GM19324 (cell line): ENCODE data around the gene VCAM1.

Experiments
- ATAC-seq: cut with Tn5 transposase; IDR thresholded peaks from one replicate; pipeline ENCODE4 v1.9.1; 2021; ENCODE audit warnings: mild to moderate bottlenecking, moderate library complexity; ENCODE audit not compliant: unreplicated experiment, low FRiP score

The VCAM1 gene

DNA sequence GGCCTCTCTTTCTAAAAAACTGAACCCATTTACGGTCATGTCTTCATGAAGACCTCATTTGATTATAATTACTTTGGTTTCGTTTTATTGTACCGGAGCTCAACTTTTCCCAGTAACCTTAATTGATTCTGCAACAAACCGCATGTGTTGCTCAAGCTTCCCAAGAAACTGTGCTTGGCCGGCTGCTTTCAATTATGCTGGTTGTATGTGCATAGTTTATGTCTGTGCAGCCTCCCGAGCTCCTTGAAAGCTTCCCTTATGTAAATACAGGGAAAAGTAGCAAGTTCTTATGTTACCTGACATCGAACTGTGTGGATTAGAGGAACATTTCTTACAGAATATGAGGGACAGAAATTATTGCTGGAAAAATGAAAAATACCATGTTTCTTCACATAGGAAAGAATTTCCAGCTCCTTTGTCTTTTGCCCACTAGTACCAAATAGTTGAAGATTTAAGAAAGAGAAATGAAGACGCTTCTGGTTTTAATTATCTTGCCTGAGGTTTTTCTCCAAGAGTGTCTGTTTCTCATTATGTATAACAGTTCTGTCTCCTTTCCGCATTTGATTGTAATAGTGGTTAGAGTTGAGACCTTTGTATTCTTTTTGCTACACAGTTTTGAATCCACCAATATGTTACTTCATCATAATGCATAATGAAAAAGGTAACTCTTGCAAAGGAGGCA, 2.1 kb downstream of the VCAM1 start:
- ATAC-seq, result no peak

DNA sequence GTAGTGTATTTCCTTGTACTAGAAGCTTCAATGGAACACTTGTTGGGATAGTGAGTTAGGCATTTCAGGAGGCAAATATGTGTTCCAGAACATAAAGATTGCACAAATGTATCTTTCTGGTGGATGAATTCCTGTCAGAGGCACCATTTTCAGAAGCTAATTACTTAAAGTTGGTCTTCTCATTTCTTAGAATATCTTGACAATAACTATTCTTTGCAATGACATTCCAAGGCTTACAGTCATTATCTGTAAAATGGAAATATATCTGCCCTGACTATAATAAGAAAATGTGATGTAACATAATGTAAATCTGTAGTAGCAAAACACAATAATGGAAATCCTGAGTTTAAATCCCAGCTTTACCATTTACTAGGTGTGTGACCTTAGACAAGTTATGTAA, 2.7 kb downstream of the VCAM1 start:
- no peak for ATAC-seq

DNA sequence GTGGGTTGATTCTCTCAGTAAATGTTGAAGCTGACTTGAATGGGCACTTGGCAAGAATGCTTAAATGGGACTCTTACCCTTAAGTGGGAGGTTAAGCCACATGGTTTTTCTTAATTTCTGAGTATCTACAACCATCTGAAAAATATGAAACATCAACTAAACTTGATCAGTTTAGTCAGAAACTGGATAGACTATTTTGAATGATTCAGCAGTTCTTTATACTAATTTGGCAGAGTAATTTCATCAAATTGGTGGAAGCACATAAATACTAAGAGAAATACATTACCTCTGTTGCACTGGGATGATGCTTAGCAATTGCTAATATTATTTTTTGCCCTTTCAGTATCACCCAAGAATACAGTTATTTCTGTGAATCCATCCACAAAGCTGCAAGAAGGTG, 4.7 kb downstream of the VCAM1 start:
- no peak for ATAC-seq

DNA sequence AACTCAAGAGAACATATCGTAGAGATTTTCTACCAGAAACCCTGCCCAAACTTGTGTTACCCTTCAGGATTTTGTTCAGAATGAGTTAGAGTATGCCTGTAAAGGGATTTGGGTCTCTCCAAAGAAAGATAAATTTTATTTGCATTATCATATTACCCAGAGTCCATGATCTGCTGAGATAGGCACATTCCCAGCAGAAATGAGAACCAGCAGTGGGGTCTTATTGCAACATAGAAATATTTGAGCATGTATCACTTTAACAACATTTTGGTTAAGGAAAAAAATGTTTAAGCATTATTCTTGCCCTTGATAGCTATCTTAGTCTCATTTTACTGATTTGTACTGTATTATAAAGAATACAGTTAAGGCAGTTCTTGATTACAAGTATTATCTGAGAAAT, 10.6 kb downstream of the VCAM1 start:
- no peak for ATAC-seq

DNA sequence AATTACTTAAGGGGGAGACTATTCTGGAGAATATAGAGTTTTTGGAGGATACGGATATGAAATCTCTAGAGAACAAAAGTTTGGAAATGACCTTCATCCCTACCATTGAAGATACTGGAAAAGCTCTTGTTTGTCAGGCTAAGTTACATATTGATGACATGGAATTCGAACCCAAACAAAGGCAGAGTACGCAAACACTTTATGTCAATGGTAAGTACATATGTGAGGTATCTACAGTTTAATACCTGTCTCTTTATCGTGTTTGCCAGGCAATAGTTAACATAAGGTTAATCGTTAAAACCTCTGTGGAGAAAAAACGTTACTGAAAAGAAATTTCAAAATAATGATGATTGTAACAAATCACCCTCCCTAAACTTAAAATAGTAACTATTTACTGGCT, 11.8 kb downstream of the VCAM1 start:
- ATAC-seq, result no peak

DNA sequence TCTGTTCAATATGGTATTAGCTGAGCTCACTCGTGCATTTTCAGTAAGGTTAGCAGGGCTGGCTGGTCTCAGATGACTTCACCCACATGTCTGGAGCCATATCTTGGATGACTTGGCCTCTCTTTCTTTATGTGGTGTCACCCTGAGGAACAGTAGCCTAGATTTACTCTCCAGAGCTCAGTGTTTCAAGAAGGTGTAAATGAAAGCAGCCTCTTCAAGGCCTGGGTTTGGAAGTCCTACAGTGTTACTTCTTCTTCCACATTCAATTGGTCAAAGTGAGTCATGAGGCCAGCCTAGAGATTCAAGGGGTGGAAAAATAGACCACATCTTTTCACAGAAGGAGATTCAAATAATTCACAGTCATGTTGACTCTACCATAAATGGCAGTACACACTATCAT, 12.2 kb downstream of the VCAM1 start:
- no peak for ATAC-seq

DNA sequence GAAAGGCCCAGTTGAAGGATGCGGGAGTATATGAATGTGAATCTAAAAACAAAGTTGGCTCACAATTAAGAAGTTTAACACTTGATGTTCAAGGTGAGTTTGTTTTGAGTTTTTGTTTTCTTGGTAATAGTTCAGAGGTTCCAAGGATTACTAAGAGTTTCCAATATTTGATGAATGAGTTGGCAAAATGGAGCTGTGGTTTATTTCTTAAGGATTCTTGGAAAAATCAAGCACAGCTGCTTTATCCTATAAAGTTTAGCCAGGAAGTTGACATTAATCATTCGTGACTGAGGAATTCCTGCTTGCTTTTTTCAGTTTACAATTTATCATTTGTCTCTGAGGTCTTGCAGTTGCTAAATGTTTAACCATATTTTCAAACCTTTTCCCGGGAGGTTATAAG, 15.1 kb downstream of the VCAM1 start:
- no peak for ATAC-seq

DNA sequence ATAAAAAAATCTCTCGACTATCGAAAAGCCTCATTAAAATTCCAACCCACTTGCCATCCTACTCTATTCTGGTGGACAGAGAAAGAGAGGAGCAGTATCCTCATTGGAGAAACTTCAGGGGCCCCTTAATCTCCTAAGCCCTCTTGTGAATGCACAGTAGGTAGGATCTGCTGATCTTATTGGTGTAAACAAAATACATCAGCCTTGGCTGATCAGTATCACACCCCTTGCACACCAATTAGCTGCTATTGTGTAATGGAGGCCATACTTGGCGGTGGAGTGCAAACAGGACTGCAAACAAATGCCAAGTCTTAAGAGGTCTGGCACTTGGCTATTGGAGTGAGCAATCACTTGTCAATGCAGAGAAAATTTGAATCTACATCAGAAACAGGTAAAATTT, 15.7 kb downstream of the VCAM1 start:
- no peak for ATAC-seq

DNA sequence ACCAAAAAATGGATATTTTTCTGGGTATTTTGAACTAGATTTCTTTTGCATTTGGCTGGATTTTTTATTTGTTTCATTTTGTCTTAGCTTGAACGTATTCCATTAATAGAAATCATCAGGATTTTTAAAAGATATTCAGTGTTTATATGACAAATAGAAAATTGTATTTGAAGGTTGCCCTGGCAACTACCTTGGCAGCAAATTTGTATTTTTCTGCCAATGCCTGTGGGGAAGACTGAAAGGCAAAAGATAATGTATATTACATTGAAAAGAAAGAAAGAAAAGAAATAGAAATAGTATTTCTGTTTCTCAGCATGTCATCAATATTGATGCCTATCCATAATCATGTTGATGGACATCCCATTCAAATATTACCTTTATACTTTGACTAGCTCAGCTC, 16.8 kb downstream of the VCAM1 start:
- ATAC-seq, result no peak

DNA sequence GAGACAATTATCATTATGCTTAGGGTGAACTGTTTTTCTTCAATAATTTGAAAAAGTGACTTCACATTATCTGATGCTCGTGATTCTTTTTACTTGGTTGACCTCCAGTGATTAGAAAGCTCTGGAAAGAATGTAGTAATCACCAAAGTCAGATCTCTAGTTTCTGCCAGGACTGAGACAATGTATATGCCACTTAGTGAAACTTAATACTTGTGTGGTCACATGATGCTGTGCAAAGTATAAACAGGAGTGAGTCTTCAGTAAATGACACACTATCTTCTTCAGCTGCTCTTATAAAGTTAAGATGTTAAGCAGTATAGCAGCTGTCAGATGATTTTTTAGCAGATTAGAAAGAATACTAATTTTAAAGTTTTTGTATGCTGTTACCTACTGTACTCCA, 17.2 kb downstream of the VCAM1 start:
- no peak for ATAC-seq

DNA sequence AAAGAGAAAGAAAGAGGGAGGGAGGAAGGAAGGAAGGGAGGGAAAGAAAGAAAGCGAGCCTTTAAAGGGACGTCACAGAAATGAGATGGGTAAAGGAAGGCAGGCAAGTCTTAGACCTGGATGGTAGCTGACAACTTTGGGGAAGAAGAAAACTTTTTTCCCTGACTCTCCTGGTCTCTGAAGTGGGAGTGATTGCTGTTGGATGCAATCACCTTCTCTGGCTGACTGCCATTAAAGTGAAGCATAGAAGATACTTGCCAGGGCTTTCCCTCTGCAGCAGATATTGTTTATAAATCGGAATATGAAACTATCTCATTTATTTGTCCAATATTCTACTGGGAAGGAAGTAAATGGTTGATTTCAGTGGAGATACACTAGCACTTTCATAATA, 27.0 kb downstream of the VCAM1 start:
- no peak for ATAC-seq

DNA sequence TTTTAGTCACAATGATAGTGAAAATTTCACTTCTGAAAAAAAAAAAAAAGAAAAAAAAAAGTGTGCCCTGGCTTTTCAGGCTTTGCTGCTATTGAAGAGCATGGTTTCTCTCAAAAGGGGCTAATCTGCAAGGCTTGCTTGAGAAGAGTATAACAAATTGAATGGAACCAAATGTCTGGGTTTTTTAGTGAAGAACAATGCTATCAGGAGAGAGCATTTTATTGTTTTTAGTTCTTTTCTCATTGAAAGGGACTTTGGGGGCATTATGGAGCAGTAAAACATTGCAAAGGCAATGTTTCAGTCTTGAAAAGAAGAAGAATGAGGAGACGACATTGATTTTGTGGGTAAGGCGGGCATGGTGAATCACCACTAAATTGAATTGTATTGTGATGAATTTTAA, 28.2 kb downstream of the VCAM1 start:
- no peak for ATAC-seq

DNA sequence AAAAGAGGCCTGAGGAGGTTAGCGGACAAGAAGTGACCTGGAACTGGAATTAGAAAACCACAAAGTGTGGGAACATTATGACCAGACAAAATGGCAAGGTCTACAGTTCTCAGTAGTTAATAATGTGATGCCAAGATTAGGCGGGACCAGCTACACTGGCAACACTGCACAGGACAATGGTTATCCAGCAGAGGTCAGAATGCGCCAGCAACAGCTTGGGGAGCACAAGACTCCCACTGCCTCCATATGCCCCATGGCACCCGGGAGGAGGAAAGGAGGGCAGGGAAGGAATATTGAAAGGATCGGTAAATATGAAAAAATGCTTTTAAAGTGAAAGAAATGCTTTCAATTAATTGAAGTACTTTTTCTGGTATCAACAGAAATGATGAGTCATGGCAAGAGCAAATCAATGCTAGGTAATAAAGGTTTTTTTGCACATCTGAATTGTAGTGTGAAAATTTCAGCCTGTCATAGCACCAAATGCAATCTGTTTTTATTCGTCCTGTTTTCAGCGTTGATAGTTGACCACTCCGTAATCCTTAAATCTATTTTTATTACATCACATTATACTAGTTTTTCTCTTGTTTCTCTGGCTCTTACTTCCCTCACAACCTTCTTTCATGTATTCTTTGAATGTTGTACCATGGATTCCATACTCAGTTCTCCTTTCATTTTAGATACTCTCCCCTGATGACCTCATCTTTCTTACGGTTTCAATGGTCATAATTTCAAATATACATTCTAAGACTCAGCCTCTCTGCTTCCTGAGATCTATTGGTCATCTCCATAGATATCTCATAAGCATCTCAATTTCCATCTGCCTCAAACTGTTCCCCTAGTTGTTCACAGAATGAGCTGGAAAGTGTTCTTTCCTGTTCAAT, 30.7 kb downstream of the VCAM1 start:
- no peak for ATAC-seq

DNA sequence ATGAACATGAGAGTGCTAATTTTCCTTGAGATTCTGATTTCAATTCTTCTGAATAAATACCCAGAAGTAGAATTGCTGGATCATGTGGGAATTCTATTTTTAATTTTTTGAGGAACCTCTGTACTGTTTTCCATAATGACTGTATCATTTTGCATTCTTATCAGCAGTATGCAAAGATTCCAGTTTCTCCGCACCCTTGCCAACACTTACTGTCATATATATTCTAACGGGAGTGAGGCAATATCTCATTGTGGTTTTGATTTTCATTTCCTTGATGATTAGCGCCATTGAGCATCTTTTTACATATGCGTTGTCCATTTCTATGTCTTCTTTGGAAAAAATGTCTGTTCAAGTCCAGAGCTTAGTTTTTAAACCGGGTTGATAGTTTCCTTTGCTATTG, 33.2 kb downstream of the VCAM1 start:
- no peak for ATAC-seq

DNA sequence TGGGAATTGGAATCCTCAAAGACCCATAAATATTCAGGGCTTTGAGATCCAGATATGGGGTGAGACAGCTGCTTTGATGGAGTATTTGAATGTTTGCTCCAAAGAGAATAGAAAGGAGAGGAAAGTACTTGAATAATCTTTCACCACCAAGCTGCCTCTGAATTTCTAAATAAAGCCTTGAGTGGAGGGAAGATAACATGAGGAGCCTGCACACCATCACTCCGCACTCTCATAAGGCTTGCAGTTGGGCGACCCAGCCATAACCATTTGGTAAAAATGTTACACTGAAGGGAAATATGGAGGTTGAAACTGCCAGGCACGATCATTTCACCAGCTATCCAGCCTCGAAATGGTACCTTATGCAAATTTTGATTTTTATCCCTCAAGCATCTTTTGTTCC, 38.4 kb downstream of the VCAM1 start:
- no peak for ATAC-seq

DNA sequence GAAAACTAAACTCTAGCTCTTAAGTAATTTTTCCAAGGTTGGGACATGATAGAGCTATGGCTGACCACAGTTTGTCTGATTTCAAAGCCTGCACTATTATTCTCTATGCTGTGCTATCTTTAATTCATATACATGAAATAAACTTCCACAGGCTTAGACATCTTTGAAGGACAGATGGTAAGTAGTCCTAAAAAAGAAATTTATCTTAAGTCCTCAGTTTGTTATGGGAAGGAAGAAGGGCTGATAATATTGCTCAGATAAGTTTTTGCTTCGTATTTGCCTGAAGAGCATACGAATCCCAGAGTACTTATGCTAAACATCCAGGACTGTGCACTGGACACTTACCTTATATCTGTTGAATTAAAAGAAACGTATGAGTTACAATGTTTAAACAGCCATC, 39.6 kb downstream of the VCAM1 start:
- ATAC-seq, result no peak

DNA sequence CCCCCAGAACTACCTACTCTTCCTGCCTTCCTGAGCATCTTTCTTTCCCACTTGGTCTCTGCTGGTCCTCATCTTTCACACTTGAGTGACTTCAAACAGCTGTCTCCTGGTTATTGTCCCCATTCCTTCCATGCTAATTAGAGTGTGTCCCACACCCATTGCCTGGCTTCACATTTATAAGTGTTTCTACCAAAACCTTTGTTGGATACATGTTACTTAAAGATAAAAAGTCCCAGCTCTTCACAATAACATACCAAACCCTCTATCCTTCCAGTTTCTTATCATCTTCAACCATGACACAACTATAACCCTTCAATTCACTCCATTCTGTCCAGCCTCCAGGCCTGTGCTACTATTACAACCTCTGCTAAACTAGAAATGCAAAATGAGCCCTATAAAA, 41.0 kb downstream of the VCAM1 start:
- ATAC-seq, result no peak

DNA sequence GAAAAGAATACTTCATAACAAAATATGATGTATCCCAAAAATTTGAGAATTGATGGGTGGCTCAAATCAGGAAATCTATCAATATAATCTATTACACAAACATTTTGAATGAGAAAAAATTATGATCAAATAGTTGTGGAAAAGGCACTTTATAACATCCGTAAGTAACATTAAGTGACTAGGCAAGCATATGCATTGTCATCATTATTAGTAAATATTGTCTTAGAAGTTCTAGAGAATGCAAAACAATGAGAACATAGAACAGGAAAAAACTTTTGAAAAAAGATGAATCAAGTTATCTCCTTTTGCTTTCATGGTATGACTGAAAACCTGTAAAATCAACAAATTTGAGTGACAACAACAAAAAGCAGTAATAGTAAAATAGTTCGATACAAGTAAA, 42.9 kb downstream of the VCAM1 start:
- no peak for ATAC-seq

DNA sequence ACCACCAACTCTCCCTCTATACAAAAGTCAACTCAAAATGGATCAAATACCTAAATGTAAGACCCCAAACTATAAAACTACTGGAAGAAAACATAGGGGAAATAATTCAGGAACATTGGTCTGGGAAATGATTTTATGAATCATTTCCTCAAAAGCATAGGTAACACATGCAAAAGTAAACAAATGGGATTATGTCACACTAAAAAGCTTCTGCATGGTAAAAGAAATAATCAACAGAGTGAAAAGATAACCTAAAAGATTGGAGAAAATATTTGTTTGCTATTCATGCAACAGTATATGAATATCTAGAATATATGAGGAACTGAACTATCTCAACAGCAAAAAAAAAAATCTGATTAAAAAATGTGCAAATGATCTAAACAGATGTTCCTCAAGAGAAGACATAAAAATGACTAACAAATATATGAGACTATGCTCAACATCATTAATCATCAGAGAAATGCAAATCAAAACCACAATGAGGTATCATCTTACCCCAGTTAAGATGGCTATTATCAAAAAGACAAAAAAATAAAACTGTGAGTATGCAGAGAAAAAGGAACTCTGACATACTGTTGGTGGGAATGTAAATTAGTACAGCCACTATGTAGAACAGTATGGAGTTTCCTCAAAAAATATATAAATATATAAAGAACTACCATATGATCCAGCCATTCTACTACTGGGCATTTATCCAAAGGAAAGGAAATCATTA, 47.8 kb downstream of the VCAM1 start:
- ATAC-seq, result no peak

DNA sequence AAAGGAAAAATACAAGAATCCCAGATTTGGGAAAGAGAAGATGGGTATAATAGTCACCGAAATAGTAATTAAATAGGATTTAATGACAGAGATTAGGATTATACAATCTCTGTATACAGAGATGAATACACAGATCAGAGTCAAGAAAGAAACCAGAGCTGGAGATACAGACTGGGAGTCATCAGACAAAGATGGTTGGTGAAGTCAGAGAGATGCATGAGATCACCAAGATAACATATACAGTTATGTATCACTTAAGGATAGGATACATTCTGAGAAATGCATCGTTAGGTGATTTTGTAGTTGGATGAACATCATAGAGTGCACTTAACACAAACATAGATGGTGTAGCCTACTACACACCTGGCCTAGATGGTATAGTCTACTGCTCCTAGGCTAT, 49.8 kb downstream of the VCAM1 start:
- no peak for ATAC-seq

DNA sequence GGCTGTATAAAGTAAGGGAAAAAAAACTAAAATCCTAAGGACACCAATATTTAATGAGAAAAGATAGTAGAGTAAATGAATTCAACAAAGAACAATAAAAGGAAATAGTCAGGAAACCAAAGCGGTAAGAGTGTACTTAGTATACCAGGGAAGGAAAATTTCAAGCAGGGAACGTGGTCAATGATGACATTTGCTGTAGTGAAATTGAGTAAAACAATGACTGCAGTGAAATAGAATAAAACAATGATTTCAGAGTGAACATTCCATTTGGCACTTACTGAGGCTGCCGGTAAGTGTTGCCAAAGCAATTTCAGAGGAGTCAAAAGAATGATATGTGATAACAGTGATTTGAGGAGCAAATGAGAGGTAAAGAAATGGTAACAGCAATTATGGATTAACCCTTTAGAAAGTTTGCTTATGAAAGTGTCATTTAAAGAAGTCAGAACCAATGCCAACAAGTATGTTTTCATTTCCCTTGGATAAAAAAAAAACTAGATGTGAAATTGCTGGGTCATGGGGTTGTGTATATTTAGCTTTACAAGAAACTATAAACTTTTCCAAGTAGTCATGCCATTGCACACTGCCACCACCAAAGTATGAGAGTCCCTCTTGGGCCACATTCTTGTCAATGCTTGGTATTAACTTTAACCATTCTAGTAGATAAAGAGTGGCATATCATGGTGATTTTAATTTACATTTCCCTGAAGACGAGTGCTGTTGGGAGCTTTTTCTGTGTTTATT, 50.5 kb downstream of the VCAM1 start:
- no peak for ATAC-seq
